HG02588 (cell line): ENCODE data around the gene RAB6B.

Source experiments
- ATAC-seq: cut with Tn5 transposase; IDR thresholded peaks from one replicate; pipeline ENCODE4 v1.9.1; 2021; ENCODE audit warnings: mild to moderate bottlenecking, moderate library complexity; ENCODE audit not compliant: unreplicated experiment

The RAB6B gene

GRCh38 chr3:133895208-133896001 lies at the start of gene RAB6B:
RAB6B (minus strand) TSS chr3:133895882; CDS start chr3:133895466, 416 bp downstream.
- no peak for ATAC-seq

- no peak for ATAC-seq
These were observed 49.1 kb upstream of the RAB6B start for GRCh38 chr3:133944641-133945380.

DNA sequence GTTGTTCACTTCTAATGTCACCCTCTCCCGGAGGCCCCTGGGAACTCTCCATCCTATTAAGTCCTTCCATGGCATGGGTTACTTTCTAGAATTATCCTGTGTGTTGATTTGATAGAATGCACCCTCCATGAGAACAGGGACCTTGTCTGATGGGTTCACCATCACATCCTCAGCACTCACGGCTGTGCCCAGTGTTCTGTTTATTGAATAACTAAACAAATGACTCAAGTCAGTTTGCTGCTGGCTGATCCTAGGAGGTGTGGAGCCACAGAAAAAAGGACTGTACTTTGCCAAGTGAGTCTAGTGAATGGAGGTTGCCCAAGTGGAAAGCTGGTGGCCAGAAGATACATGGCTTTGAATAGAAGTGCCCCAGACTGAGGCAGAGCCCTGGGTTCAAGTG lies 48.5 kb upstream of the RAB6B start:
- no peak for ATAC-seq

DNA sequence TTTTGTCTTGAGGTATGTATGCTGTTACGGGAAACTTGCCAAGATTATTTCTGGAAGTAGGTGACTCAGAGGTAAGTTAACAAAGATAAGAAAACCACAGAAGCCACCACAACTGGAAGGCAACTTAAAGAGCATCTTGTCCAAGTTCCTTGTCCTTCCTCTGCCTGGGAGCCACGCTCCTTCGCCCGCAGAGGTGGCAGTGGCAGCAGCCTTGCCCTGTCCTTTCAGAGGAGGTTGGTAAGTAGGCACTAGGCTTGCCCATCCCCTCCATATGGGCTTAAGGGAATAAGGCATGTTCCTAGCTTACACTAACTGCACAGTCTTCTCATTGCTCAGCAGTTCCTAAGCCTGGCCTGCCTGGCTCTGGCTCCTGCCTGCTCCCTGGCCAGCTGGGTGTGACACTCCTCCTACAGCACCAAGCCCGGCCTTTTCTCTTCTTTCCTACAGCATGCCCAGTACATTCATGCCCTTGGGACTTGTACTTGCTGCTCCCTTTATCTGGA lies 48.0 kb upstream of the RAB6B start:
- ATAC-seq, result no peak

- ATAC-seq, result no peak
These were observed 47.4 kb upstream of the RAB6B start for GRCh38 chr3:133943031-133943535.

- no peak for ATAC-seq
These were observed 45.7 kb upstream of the RAB6B start for GRCh38 chr3:133941415-133941821.

GRCh38 chr3:133940536-133940935 lies 44.9 kb upstream of the RAB6B start:
- ATAC-seq, result no peak

GRCh38 chr3:133939463-133939835 lies 43.8 kb upstream of the RAB6B start:
- ATAC-seq, result no peak

DNA sequence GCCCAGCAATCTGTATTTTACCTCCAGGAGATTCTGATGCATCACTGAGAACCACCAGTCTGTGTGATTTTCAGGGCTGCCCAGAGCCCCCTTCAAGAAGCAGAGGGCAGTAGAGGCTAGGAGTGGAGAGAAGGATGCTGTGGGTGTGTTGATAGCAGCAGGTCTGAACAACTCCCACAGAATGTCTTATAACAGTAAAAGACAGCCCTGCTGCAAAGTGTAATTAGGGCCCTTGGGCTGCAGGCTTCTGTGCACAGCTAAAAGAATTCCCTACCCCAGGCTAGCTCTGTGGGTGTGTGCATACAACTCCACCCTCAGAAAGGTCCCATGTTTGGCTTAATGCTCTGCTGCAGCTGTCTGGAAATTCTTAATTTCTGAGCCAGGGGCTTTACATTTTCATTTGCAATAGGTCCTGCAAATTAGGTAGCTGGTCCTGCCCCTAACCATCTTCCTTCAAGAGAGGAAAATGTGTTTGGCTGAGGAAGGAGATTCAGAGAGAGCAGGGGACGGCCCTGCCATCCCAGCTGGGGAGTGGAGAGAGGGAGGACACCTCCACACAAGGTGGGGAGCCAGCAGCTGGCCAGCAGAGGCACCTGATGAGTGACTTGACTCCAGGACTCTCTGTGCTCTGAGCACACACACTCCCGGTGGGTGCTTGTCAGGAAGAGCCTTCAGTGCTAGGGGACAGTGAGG lies 43.2 kb upstream of the RAB6B start:
- ATAC-seq, result no peak

GRCh38 chr3:133937756-133938601 lies 42.3 kb upstream of the RAB6B start:
- no peak for ATAC-seq

GRCh38 chr3:133937061-133937686 lies 41.5 kb upstream of the RAB6B start:
- ATAC-seq, result no peak

DNA sequence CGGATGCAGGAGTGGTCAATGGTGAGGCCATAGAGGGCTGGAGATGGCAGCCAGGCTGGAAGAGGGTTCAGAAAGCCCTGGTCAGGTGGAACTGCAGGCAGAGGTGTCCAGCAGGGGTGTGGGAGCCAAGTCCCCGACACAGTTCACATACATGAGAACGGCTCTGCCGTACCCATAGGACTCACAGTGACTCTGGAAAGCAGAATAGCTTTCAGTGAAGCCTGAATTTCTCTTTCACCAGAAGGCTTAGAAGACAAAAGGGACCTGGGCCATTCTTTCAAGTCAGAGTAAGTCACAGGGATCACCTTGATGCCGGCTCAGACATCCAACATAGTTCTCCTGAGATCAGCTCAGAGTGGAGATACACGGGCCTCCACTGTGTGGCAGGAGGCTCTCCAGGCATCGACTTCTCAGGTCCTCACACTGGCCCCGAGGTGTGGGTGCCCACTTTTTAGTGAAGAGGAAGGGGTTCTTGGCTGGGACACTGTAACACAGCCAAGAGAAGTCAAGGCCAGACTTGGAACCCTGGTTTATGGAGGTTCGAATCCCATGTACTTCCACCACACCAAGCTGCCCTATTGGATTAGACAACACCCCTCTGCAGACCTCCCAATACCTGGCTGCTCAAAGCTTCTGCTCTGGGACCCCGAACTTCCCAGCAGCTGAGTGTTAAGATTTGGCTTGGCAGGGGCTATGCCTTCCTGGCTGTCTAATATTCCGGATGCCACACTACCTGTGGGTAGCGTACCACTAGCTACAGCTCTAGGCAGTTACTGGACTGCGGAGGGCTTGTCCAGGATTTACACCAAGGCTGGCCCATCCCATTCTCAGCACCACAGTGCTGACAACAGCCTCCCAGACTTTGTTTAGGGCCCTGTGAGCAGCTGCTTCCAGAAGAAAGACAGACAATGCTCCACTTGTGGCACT lies 40.4 kb upstream of the RAB6B start:
- ATAC-seq, result no peak

DNA sequence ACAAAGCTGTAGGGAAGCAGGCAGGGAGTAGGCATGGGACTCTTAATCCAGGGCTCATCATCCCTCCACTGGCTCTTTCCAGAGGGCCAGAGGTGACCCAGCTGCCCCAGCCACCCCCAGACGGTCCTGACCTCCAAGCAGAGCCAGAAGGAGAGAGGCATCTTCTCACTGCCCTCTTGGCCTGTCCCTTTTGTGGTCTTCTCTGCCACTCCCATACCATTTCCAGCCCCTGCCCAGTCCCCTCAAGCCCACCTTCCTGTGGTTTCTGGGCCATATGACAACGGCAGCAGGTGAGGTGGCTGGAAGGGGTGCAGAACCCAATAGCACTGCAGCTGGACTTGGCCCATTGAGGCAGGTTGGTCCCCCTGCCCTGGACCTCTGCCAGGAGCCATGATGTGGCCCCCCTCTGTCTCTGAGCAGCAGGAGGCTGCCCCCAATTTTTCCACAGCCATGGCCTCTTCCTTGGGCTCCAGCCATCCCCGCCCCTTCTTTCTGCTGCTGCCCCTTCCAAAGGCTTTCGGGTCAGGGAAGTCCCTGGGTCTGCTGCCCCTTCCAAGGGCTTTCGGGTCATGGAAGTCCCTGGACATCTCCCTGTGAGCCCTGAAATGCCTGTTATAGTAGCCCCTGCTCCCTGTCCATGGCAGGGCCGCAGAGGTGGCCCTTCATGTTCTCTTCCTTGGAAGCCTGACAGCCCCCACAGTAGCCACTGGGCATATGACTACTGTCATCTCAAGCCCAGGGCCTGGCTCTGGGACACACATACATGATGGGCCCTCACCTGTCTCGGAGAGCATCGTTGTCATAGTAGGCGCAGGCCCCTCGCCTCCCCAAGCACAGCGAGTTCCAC lies 39.5 kb upstream of the RAB6B start:
- ATAC-seq, result no peak

- ATAC-seq, result no peak
These were observed 38.6 kb upstream of the RAB6B start for GRCh38 chr3:133934073-133934970.

GRCh38 chr3:133933097-133934024 lies 37.7 kb upstream of the RAB6B start:
- ATAC-seq, result no peak

GRCh38 chr3:133932009-133932408 lies 36.3 kb upstream of the RAB6B start:
- ATAC-seq, result no peak
